T-helper 2 cell treated with Interferon-gamma antibody and Interleukin-4, amounts not matched to agents 5 μg/mL and 100 μg/mL, for 36 hours (primary cell): ENCODE data around the gene MAP4K1.

Experiments used
- DNase-seq: peaks from one replicate; pipeline ENCODE4 v3.0.0; 2021; ENCODE audit warnings: low spot score
- H3K27ac Mint-ChIP-seq: one replicate; pipeline ENCODE4 v1.8.0; 2021; ENCODE audit warnings: mild to moderate bottlenecking, mixed read lengths
- H3K27me3 Mint-ChIP-seq: one replicate; pipeline ENCODE4 v1.8.0; 2021; ENCODE audit warnings: low read depth, mixed read lengths
- H3K36me3 Mint-ChIP-seq: one replicate; pipeline ENCODE4 v1.8.0; 2021; ENCODE audit warnings: low read depth, mixed read lengths
- H3K4me1 Mint-ChIP-seq: one replicate; pipeline ENCODE4 v1.8.0; 2021; ENCODE audit warnings: low read depth, mixed read lengths
- H3K4me3 Mint-ChIP-seq: one replicate; pipeline ENCODE4 v1.8.0; 2022; ENCODE audit warnings: mild to moderate bottlenecking, moderate library complexity, mixed read lengths
- H3K9me3 Mint-ChIP-seq: one replicate; pipeline ENCODE4 v1.8.0; 2021; ENCODE audit warnings: mixed read lengths

MAP4K1 gene

DNA sequence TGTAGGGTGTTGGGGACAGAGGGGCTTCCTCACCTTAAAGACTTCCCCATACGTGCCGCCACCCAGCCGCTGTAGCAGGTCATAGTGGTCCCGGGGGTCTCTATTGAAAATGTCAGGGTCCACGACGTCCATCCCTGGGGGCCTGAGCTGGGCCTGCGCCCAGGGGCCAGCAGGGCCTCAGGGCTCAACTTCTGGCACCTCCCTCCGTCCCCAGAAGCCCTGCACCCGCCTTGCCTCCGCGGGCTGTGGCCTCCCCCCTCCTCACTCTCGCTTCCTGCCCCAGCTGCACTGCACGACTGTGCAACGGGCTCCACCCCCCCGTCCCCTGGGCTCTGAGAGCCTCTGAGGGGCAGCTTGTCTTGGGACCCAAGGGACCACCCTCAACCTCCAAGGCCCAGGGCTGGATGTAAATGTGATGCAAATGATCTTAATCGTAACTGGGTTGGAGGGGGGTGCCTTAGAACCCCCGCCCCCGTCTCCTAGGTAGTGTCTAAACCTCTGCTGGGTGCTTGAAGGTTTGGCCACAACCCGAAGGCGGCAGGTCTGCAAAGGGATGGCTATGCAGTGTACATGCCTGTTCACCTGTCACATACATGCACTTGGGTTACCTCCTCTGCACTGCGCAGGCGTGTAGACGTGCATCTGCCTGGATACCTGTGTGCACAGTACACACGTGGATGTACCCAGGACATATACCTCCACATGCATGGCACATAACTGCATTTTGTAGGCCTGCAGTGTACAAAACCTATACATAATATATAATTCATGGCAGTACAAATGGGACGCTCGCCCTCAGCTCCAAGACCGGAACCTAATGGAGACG lies at the start of gene MAP4K1:
TSS of gene MAP4K1 (minus strand) at position 190 of the 826 bp plus-strand sequence. CDS start at position 132, 58 bp downstream.
- no peaks in the 10 kb centered on the region for H3K27me3 Mint-ChIP-seq
- peaks cover 61% of the 10 kb centered on the region for H3K36me3 Mint-ChIP-seq
- peak within 1 kb of the TSS; percentile 99 for H3K4me3 Mint-ChIP-seq
- peak; percentile 71 for DNase-seq
- H3K27ac Mint-ChIP-seq: peak within 1 kb of the TSS; percentile 93
- H3K9me3 Mint-ChIP-seq: no peaks in the 10 kb centered on the region
- H3K4me1 Mint-ChIP-seq: peaks cover 39% of the 10 kb centered on the region

DNA sequence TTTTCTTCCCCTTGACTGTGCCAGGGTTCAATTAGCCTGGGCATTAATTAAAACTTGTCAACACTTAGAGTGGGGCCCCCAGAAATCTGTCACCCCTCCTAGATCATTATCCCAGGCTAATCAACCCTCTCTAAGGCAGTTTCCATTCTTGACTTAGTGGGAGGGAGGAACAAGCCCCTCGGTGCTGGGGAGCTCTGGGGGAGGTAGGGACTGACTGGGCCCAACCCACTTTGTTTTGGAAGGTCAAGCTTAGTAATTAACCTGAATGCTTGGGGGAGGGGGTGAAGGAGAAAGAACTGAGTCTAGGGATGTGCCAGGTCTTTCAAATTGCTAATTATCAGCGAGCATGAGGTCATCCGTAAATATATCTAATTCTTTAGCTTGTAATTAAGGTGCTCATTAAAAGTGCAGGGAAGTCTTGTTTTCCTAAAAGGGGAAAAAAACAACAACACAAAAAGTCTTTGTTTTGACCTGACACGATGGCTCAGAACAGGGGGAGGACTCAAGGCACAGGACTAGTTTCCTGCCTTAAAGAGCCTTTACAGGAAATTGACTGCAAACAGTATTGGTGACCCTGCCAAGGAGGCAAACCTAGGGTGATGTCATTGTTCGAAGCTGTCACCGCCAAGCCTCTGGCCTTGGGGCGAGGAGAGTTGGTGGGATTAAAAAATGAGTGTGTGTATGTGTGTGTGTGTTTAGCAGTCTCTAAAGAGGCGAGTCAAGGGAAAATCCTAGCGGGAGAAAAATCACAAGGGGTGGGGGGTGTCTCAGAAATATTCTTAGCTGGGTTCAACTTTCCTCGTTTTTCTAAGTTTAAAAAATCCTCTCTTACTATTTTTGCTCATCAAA lies 49.1 kb upstream of the MAP4K1 start:
- Mint-ChIP-seq H3K36me3 (peaks cover 28% of the 10 kb centered on the region), H3K4me1 (peaks cover 61% of the 10 kb centered on the region)

DNA sequence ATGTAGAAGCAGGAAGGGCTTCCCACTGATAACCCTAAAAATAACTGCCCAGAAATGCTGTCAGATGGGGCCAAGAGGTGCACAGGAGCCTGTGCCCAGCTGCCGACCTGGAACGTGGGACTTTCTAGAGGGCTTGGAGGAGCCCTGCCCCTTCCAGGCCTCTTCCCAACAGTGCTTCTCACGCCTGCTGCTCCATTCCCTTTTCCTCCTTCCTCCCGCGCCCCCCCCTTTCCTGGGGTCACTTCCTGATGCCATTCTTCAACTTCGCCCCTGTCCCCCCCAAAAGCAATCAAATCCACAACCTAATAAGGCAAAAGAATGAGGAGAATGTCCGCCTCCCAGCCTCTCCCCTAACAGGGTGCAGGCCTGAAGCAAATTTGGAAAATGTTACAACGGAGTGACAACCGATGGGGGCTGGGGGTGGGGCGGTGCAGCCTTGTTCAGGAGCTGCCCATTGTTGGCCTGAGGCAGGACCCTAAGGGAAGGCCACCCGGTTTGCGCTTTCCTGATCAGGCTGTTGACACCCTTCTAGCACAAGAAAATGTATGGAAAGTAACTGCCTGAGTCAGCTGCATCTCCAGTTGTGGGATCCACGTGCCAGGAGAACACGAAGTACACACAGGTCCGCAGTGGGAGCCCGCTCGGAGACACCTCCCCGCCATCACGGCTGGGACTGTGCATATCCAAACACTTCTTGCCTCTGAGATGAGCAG lies 48.4 kb upstream of the MAP4K1 start:
- no peak for DNase-seq
- Mint-ChIP-seq H3K9me3 (no peaks in the 10 kb centered on the region), H3K4me3 (no peak overlapping the region), H3K36me3 (peaks cover 29% of the 10 kb centered on the region), H3K4me1 (peaks cover 57% of the 10 kb centered on the region), H3K27ac (no peak overlapping the region), H3K27me3 (no peaks in the 10 kb centered on the region)

More for the DNA sequence above, 49.1 kb upstream of the MAP4K1 start:
- DNase-seq: no peak
- H3K27me3 Mint-ChIP-seq: no peaks in the 10 kb centered on the region
- H3K27ac Mint-ChIP-seq: peak overlapping the region; percentile 83
- no peaks in the 10 kb centered on the region for H3K9me3 Mint-ChIP-seq
- H3K4me3 Mint-ChIP-seq: peak overlapping the region; percentile 39

DNA sequence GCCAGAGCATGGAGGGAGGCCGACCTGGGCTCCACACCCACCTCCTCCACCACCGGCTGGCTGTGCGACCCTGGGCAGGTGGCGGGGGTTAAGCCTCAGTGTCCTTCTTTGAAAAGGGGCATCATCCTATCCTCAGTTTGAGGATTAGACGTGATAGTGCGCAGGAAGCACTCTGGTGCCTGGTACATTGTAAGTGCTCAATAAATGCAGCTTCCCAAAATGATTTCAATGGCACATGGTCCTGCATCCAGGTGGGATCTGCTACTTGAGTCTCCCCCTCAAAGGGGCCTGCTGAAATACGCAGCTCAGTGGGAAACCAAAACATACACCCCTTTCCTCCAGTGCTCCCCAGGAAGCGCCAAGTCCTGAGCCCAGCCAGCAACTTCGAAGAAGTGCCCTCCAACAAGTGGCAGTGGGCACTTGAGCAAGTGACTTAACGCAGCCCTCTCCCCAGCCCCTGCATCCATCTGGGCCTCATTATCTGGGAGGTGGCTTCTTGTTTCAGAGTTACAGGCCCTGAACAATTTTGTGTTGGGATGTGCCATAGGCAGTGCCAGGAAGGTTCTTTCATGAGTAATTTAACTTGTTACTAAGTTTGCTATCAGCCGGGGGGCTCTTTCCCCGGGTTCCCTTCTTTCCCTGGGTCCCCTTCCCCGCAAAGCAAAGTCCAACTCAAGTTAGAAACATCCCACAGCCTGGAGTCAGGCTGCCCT lies 47.6 kb upstream of the MAP4K1 start:
- no peak for DNase-seq
- Mint-ChIP-seq H3K27me3 (no peaks in the 10 kb centered on the region), H3K4me1 (peaks cover 55% of the 10 kb centered on the region), H3K27ac (no peak overlapping the region), H3K9me3 (no peaks in the 10 kb centered on the region), H3K4me3 (no peak overlapping the region), H3K36me3 (peaks cover 34% of the 10 kb centered on the region)

DNA sequence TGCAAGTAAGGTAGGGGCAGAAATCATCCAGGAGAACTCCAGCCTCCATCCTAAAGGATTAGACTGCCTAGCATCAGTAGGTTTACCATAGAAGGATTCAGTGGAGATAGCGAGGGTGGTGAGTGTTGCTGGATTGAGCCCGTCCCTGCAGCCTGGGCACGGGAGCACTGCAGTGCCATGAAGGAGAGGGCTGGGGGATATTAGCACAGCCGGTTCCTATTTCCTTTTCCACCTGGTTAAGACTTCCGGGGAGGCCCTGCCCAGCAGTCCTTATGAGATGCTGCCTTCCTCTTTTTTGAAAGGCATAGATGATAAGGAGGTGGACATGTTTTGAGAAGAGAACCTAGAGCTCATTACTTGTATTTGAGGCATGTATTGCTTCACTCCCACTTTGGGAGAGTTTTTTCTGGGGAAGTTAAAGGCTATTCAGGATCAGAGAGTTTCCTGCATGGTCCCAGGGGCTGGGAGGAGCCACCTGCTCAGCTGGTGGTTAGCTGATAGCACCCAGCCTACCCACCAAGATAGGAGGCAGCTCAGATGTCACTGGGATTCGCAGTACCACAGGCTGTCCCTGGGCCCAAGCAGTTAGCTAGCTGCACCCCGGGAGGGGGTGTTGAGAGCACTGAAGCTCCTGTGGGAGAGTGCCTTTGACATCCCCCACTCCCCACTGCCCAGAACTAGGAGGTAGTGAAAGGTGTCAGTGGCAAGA lies 46.9 kb upstream of the MAP4K1 start:
- peaks cover 29% of the 10 kb centered on the region for H3K36me3 Mint-ChIP-seq
- no peak for DNase-seq
- peak overlapping the region; percentile 34 for H3K4me3 Mint-ChIP-seq
- H3K27me3 Mint-ChIP-seq: no peaks in the 10 kb centered on the region
- no peaks in the 10 kb centered on the region for H3K9me3 Mint-ChIP-seq
- peak overlapping the region; percentile 31 for H3K27ac Mint-ChIP-seq
- peaks cover 50% of the 10 kb centered on the region for H3K4me1 Mint-ChIP-seq

DNA sequence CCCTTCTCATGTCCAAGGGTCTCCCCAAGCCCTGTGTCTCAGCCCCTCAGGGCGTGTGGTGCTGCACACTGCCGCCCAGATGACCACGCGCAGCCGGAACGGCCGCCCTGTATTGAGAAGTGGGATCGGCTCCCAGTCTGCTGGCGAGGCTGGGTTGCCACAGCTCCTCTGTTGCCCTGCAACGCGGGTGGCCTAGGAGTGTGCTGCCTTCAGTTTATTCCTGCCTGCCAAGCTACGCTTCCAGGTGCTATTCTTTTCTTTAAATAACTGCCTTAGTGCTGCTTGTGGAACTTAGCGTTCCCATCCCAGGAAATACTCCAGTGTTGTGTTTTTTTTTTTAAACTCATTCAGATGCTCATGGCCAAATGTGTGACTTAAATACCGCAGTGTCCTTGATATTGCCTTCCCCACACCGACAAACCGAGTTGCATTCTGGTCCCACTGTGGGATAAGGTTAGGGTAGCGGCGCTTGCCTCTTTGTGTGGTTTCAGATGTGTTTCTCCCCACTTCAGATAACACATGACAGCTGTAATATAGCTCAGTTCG lies 46.3 kb upstream of the MAP4K1 start:
- Mint-ChIP-seq H3K36me3 (peaks cover 23% of the 10 kb centered on the region), H3K4me3 (peak overlapping the region; percentile 34), H3K9me3 (no peaks in the 10 kb centered on the region), H3K27ac (peak overlapping the region; percentile 31), H3K4me1 (peaks cover 50% of the 10 kb centered on the region), H3K27me3 (no peaks in the 10 kb centered on the region)
- DNase-seq: no peak

DNA sequence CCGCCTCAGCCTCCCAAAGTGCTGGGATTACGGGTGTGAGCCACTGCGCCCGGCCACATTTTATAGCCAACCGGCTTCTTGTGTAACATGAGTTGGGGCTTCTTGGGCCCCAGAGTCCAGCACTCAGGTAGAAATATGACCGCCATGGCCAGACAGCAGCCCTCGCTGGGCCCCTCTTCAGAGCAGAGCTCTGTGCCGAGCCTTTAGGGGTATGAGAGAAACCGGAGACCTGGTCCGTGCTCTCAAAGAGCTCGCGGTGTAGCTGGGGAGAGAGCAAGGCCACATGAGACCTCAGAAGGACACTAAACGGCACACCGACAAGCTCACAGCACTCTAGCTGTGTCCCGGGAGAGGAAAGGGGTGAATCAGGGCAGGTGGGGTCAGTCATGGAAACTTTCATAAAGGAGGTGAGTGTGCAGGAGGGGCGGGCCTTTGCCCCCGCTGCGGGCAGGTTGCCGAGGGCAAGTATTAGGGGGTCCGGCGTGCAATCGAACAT lies 45.5 kb upstream of the MAP4K1 start:
- Mint-ChIP-seq H3K27ac (no peak overlapping the region), H3K4me1 (peaks cover 50% of the 10 kb centered on the region), H3K4me3 (no peak overlapping the region), H3K36me3 (peaks cover 21% of the 10 kb centered on the region), H3K9me3 (no peaks in the 10 kb centered on the region), H3K27me3 (no peaks in the 10 kb centered on the region)
- DNase-seq: no peak

DNA sequence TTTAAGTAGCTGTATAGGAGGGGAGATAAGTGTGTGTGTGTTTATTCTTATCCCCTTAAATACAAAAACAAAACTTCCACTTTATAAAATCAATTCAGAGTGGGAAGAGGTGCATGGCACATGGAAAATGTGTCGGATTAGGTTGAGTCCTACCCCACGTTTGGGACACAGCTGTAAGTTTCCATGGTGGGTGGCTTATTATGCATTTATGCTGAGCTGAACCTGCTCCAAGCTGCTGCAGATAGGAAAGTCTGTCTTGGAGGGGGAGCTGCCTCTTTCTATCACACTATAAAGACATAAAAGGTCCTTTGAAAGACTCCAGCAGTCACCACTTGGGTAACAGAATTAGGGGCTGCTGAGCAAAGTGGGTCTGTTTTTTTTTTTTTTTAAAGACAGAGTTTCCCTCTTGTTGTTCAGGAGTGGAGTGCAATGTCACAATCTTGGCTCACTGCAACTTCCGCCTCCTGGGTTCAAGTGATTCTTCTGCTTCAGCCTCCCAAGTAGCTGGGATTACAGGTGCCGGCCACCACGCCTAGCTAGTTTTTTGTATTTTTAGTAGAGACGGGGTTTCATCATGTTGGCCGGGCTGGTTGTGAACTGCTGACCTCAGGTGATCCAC lies 44.9 kb upstream of the MAP4K1 start:
- no peaks in the 10 kb centered on the region for H3K27me3 Mint-ChIP-seq
- DNase-seq: no peak
- no peak overlapping the region for H3K27ac Mint-ChIP-seq
- H3K36me3 Mint-ChIP-seq: peaks cover 20% of the 10 kb centered on the region
- H3K4me1 Mint-ChIP-seq: peaks cover 50% of the 10 kb centered on the region
- H3K9me3 Mint-ChIP-seq: no peaks in the 10 kb centered on the region
- H3K4me3 Mint-ChIP-seq: no peak overlapping the region

DNA sequence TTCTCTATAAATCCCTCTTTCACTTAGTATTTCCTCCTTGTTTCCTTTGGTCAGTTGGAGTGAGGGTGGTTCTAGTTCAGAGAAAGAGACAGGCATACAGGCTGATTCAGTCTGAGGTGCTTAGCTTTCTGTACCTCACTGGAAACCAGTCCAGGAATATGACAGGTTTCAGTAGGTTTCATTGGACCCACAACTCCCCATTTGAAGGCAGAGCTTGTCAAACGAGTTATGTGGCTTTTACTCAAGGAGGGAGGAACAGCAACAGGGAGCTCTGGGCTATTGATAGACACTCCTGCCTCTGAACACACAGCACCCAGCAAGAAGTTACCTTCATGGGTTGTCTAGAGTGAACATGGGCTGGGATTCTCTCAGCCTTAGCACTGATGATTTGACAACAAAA lies 44.2 kb upstream of the MAP4K1 start:
- no peak overlapping the region for H3K27ac Mint-ChIP-seq
- H3K9me3 Mint-ChIP-seq: no peaks in the 10 kb centered on the region
- DNase-seq: no peak
- H3K36me3 Mint-ChIP-seq: peaks cover 19% of the 10 kb centered on the region
- H3K4me1 Mint-ChIP-seq: peaks cover 53% of the 10 kb centered on the region
- no peaks in the 10 kb centered on the region for H3K27me3 Mint-ChIP-seq
- H3K4me3 Mint-ChIP-seq: no peak overlapping the region

DNA sequence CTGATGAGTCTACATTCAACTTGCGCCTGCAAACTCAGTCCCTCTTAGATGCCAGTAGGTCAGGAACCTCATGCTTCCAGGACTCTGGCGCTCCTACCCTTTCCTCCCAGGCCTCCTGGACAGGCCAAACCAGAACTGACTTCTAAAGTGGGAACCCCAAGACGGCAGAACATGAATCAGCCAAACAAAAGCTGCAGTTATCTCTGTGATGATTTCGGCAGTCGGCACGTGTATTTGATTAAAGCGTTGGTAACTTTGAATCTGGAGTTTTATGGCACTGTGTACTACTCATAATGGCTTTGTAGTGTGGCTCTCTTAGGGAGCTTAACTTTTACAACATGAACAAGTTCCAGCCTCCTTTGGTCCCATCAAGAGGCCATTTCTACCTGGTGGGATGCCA lies 43.4 kb upstream of the MAP4K1 start:
- peaks cover 23% of the 10 kb centered on the region for H3K36me3 Mint-ChIP-seq
- peaks cover 53% of the 10 kb centered on the region for H3K4me1 Mint-ChIP-seq
- H3K9me3 Mint-ChIP-seq: no peaks in the 10 kb centered on the region
- DNase-seq: no peak
- H3K27me3 Mint-ChIP-seq: no peaks in the 10 kb centered on the region
- H3K4me3 Mint-ChIP-seq: no peak overlapping the region
- H3K27ac Mint-ChIP-seq: no peak overlapping the region

DNA sequence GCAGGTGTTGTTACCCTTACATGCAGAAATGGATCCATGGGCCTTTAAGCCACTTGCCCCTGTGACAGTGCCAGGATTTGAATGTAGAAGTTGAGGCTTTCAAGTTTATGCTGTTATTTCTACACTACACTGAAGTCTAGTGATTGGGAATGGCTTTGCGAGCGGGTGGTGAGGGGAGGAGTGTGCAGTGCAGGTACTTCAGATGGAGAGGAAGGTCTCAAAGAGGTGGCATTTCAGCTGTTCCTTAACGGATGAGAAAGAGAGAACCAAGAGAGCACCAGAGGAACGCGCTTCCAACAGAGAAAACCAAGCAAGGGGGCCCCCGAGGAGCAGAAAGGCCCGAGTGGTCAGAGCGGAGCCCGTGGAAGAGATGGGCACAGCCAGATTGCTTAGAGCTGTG lies 43.0 kb upstream of the MAP4K1 start:
- H3K9me3 Mint-ChIP-seq: no peaks in the 10 kb centered on the region
- peaks cover 26% of the 10 kb centered on the region for H3K36me3 Mint-ChIP-seq
- H3K4me1 Mint-ChIP-seq: peaks cover 53% of the 10 kb centered on the region
- H3K4me3 Mint-ChIP-seq: no peak overlapping the region
- DNase-seq: no peak
- H3K27ac Mint-ChIP-seq: no peak overlapping the region
- H3K27me3 Mint-ChIP-seq: no peaks in the 10 kb centered on the region
